Measurements from ENCODE around the gene CCNC. TPM values are rescaled to one million over a fixed set of nuclear protein-coding genes. Genes with fewer than 3 reads are reported as not detected.

CCNC gene
- total and polyA plus RNA-seq, 2 experiments from 2014 or later: 108 to 143 TPM

DNA sequence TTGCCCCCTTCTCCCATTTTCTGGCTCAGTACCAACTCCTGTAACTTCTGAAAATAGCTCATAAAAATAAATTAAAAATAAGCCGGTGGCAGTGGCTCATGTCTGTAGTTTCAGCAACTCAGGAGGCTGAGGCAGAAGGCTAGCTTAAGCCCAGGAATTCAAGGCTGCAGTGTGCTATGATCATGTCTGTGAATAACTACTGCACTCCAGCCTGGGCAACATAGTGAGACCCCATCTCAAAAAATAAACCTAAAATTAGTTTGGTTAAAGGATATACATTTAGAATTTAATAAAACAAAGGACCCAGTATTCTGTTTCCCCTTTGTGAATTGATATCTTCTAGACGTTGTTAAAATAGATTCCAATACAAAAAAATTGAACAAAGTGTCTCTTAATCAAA lies 48.7 kb upstream of the CCNC start (continued):
- TF ChIP-seq, protein P1, sequence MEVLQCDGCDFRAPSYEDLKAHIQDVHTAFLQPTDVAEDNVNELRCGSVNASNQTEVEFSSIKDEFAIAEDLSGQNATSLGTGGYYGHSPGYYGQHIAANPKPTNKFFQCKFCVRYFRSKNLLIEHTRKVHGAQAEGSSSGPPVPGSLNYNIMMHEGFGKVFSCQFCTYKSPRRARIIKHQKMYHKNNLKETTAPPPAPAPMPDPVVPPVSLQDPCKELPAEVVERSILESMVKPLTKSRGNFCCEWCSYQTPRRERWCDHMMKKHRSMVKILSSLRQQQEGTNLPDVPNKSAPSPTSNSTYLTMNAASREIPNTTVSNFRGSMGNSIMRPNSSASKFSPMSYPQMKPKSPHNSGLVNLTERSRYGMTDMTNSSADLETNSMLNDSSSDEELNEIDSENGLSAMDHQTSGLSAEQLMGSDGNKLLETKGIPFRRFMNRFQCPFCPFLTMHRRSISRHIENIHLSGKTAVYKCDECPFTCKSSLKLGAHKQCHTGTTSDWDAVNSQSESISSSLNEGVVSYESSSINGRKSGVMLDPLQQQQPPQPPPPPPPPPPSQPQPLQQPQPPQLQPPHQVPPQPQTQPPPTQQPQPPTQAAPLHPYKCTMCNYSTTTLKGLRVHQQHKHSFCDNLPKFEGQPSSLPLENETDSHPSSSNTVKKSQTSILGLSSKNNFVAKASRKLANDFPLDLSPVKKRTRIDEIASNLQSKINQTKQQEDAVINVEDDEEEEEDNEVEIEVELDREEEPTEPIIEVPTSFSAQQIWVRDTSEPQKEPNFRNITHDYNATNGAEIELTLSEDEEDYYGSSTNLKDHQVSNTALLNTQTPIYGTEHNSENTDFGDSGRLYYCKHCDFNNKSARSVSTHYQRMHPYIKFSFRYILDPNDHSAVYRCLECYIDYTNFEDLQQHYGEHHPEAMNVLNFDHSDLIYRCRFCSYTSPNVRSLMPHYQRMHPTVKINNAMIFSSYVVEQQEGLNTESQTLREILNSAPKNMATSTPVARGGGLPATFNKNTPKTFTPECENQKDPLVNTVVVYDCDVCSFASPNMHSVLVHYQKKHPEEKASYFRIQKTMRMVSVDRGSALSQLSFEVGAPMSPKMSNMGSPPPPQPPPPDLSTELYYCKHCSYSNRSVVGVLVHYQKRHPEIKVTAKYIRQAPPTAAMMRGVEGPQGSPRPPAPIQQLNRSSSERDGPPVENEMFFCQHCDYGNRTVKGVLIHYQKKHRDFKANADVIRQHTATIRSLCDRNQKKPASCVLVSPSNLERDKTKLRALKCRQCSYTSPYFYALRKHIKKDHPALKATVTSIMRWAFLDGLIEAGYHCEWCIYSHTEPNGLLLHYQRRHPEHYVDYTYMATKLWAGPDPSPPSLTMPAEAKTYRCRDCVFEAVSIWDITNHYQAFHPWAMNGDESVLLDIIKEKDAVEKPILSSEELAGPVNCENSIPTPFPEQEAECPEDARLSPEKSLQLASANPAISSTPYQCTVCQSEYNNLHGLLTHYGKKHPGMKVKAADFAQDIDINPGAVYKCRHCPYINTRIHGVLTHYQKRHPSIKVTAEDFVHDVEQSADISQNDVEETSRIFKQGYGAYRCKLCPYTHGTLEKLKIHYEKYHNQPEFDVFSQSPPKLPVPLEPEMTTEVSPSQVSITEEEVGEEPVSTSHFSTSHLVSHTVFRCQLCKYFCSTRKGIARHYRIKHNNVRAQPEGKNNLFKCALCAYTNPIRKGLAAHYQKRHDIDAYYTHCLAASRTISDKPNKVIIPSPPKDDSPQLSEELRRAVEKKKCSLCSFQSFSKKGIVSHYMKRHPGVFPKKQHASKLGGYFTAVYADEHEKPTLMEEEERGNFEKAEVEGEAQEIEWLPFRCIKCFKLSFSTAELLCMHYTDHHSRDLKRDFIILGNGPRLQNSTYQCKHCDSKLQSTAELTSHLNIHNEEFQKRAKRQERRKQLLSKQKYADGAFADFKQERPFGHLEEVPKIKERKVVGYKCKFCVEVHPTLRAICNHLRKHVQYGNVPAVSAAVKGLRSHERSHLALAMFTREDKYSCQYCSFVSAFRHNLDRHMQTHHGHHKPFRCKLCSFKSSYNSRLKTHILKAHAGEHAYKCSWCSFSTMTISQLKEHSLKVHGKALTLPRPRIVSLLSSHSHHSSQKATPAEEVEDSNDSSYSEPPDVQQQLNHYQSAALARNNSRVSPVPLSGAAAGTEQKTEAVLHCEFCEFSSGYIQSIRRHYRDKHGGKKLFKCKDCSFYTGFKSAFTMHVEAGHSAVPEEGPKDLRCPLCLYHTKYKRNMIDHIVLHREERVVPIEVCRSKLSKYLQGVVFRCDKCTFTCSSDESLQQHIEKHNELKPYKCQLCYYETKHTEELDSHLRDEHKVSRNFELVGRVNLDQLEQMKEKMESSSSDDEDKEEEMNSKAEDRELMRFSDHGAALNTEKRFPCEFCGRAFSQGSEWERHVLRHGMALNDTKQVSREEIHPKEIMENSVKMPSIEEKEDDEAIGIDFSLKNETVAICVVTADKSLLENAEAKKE (CRISPR knock-in tag; IDR thresholded peaks at IDR 0.05): no peak
- TF ChIP-seq STAT1 (IDR thresholded peaks at IDR 0.05; ENCODE audit: unreplicated experiment): no peak
- TF ChIP-seq ZNF331 (CRISPR knock-in tag; IDR thresholded peaks at IDR 0.05; ENCODE audit: low read depth): no peak
- no peak for TF ChIP-seq EZH2phosphoT487 (IDR thresholded peaks at IDR 0.05; ENCODE audit: unreplicated experiment)
- no peak for TF ChIP-seq CREB1 (CRISPR knock-in tag; IDR thresholded peaks at IDR 0.05; ENCODE audit: low read depth)
- TF ChIP-seq, protein P2, sequence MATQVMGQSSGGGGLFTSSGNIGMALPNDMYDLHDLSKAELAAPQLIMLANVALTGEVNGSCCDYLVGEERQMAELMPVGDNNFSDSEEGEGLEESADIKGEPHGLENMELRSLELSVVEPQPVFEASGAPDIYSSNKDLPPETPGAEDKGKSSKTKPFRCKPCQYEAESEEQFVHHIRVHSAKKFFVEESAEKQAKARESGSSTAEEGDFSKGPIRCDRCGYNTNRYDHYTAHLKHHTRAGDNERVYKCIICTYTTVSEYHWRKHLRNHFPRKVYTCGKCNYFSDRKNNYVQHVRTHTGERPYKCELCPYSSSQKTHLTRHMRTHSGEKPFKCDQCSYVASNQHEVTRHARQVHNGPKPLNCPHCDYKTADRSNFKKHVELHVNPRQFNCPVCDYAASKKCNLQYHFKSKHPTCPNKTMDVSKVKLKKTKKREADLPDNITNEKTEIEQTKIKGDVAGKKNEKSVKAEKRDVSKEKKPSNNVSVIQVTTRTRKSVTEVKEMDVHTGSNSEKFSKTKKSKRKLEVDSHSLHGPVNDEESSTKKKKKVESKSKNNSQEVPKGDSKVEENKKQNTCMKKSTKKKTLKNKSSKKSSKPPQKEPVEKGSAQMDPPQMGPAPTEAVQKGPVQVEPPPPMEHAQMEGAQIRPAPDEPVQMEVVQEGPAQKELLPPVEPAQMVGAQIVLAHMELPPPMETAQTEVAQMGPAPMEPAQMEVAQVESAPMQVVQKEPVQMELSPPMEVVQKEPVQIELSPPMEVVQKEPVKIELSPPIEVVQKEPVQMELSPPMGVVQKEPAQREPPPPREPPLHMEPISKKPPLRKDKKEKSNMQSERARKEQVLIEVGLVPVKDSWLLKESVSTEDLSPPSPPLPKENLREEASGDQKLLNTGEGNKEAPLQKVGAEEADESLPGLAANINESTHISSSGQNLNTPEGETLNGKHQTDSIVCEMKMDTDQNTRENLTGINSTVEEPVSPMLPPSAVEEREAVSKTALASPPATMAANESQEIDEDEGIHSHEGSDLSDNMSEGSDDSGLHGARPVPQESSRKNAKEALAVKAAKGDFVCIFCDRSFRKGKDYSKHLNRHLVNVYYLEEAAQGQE (IDR thresholded peaks at IDR 0.05; ENCODE audit: unreplicated experiment): no peak
- no peak for TF ChIP-seq JUNB (IDR thresholded peaks at IDR 0.05; ENCODE audit: unreplicated experiment)
- no peak for TF ChIP-seq ZNF114 (CRISPR knock-in tag; IDR thresholded peaks at IDR 0.05)

Measured in GM23338 (cell line).